MM.1S (cell line): ENCODE measurements around the gene GCGR.

ENCODE experiments used
- DNase-seq: peaks from one replicate; pipeline ENCODE4 v3.0.0-alpha.2; 2015
- H2AFZ ChIP-seq: fragments of 300-600 bp; sonication (generic); 2 replicates; pipeline ENCODE4 v1.6.0; 2016; ENCODE audit warnings: antibody characterized with exemption, low read length
- H3F3A ChIP-seq: fragments of 300-600 bp; sonication (generic); 2 replicates; pipeline ENCODE4 v1.6.1; 2016; ENCODE audit warnings: mild to moderate bottlenecking, antibody characterized with exemption, low read length, moderate library complexity, mixed read lengths; ENCODE audit not compliant: insufficient read depth
- H3K27ac ChIP-seq: fragments of 300-600 bp; sonication (generic); 2 replicates; pipeline ENCODE4 v1.5.1; 2016; ENCODE audit warnings: mild to moderate bottlenecking, low read length
- H3K27me3 ChIP-seq: fragments of 300-600 bp; sonication (generic); replicated peaks from 2 replicates; pipeline ENCODE4 v1.6.0; 2016; ENCODE audit warnings: low read length; ENCODE audit not compliant: insufficient read depth
- H3K36me3 ChIP-seq: fragments of 300-600 bp; sonication (generic); replicated peaks from 2 replicates; pipeline ENCODE4 v1.6.1; 2016; ENCODE audit warnings: mild to moderate bottlenecking, low read length, mixed read lengths; ENCODE audit not compliant: insufficient read depth
- H3K4me1 ChIP-seq: fragments of 300-600 bp; sonication (generic); 2 replicates; pipeline ENCODE4 v1.6.1; 2016; ENCODE audit warnings: low read length, mixed read lengths
- H3K4me2 ChIP-seq: fragments of 300-600 bp; sonication (generic); 2 replicates; pipeline ENCODE4 v1.6.0; 2016; ENCODE audit warnings: low read depth, low read length
- H3K4me3 ChIP-seq: fragments of 300-600 bp; sonication (generic); 2 replicates; pipeline ENCODE4 v1.5.1; 2016; ENCODE audit warnings: low read length, mixed read lengths
- H3K79me2 ChIP-seq: fragments of 300-600 bp; sonication (generic); 2 replicates; pipeline ENCODE4 v1.6.1; 2016; ENCODE audit warnings: mixed run types, low read length, mixed read lengths
- H3K9ac ChIP-seq: fragments of 300-600 bp; sonication (generic); 2 replicates; pipeline ENCODE4 v1.6.1; 2016; ENCODE audit warnings: low read length, mixed read lengths
- H3K9me2 ChIP-seq: fragments of 300-600 bp; sonication (generic); replicated peaks from 2 replicates; pipeline ENCODE4 v1.6.1; 2016; ENCODE audit warnings: mild to moderate bottlenecking, low read length, mixed read lengths; ENCODE audit not compliant: insufficient read depth
- H3K9me3 ChIP-seq: fragments of 300-600 bp; sonication (generic); replicated peaks from 2 replicates; pipeline ENCODE4 v1.6.1; 2016; ENCODE audit warnings: mild to moderate bottlenecking, low read length, mixed read lengths; ENCODE audit not compliant: insufficient read depth
- H4K20me1 ChIP-seq: fragments of 300-600 bp; sonication (generic); 2 replicates; pipeline ENCODE4 v1.6.1; 2016; ENCODE audit warnings: mild to moderate bottlenecking, low read length, moderate library complexity, mixed read lengths; ENCODE audit not compliant: insufficient read depth
- EZH2 ChIP-seq: fragments of 300-600 bp; sonication (generic); optimal IDR thresholded peaks from 2 replicates; pipeline ENCODE3; 2017; ENCODE audit warnings: low read depth, mild to moderate bottlenecking, antibody characterized with exemption, low read length, mixed read lengths
- EZH2phosphoT487 ChIP-seq: fragments of 300-600 bp; sonication (generic); IDR thresholded peaks from 2 replicates; pipeline ENCODE4 v1.6.1; 2018; ENCODE audit warnings: antibody characterized with exemption, low read length
- TF ChIP-seq, protein P1 (sequence below): fragments of 300-600 bp; sonication (generic); IDR thresholded peaks from 2 replicates; pipeline ENCODE4 v1.5.1; 2016; ENCODE audit warnings: antibody characterized with exemption, low read length, mixed read lengths

Gene GCGR

DNA sequence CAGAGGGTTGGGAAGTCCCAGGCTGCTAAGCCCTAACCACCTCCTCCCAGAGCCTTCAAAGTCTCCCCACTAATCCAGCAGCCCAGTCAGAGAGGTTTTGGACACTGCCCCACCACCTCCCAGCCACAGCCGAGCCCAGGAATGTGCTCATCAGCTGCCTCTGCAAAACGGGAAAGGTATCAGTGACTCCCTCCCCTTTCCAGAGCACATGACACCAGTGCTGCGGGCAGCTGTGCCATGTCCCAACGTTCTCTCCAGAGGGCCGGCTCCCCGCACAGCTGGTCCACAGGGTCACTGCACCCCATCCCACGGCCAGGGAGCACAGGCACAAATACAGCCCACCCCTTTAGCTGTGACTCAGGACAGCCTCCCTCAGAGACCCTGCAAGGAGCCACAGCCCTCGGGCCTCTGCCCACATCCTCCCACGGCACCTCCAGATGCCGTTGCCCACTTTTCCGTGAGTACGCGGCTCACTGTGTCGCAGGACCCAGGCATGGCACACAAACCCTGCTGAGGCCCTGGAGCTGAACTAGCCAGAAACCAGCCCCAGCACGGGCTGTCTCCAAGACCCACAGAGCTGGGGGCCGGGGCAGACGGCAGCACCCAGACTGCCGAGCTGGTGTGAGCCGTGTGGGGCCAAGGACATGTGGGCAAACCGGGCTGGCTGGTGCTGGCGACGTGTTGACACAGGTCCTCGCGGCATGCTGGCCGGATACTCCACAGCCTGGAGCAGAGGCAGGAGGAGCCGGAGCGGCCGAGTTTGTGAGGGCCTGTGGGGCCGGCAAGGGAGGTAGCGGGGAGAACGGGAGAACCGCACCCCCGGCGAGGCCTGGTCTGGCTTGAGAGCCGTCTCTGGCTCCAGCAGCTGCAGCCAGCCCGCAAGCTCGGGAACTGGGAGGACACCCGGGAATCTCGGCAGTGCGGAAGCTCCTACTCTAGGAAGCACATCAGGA, 37.2 kb downstream of the GCGR start:
- no peak for DNase-seq
- no peaks in the 10 kb centered on the region; the same call in 1 of the 2 replicates for H3K27me3 ChIP-seq
- no peaks in the 10 kb centered on the region for H3K9me2 ChIP-seq
- H3K9ac ChIP-seq, result no peak overlapping the region
- no peaks in the 10 kb centered on the region for H3K79me2 ChIP-seq
- no peak overlapping the region for H3K4me2 ChIP-seq
- H3K27ac ChIP-seq, result no peak overlapping the region
- H2AFZ ChIP-seq, result no peak overlapping the region
- H4K20me1 ChIP-seq, result no peaks in the 10 kb centered on the region; the same call in 1 of the 2 replicates
- no peaks in the 10 kb centered on the region for H3K9me3 ChIP-seq
- H3K4me3 ChIP-seq, result no peak overlapping the region
- H3K36me3 ChIP-seq, result peaks cover 11% of the 10 kb centered on the region; the same call in 1 of the 2 replicates
- TF ChIP-seq EZH2 (no peak), EZH2phosphoT487 (no peak)
- TF ChIP-seq, protein P1, sequence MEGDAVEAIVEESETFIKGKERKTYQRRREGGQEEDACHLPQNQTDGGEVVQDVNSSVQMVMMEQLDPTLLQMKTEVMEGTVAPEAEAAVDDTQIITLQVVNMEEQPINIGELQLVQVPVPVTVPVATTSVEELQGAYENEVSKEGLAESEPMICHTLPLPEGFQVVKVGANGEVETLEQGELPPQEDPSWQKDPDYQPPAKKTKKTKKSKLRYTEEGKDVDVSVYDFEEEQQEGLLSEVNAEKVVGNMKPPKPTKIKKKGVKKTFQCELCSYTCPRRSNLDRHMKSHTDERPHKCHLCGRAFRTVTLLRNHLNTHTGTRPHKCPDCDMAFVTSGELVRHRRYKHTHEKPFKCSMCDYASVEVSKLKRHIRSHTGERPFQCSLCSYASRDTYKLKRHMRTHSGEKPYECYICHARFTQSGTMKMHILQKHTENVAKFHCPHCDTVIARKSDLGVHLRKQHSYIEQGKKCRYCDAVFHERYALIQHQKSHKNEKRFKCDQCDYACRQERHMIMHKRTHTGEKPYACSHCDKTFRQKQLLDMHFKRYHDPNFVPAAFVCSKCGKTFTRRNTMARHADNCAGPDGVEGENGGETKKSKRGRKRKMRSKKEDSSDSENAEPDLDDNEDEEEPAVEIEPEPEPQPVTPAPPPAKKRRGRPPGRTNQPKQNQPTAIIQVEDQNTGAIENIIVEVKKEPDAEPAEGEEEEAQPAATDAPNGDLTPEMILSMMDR, result no peak
- H3F3A ChIP-seq, result 0 out of 2 replicates have a peak, but pooled peaks cover 9% of the 10 kb centered on the region
- H3K4me1 ChIP-seq, result no peaks in the 10 kb centered on the region

DNA sequence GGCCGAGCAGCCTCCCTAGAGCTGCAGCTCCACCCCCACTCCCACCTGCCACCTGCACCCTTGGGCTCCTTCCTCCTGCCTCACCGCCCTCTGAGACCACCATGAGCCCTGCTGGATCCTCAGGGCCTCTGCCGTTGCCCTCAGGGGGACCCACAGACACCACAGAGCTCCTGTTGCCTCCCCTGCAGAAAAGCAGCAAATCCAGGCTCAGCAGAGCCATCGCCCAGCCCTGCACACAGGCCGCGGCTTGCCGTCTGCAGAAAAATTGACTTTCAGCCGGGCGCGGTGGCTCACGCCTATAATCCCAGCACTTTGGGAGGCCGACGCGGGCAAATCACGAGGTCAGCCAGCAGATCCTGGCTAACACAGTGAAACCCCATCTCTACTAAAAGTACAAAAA, 37.9 kb downstream of the GCGR start:
- Histone ChIP-seq H3K4me2 (no peak overlapping the region), H3K79me2 (no peaks in the 10 kb centered on the region), H3K9me2 (no peaks in the 10 kb centered on the region), H3K27me3 (no peaks in the 10 kb centered on the region; the same call in 1 of the 2 replicates), H3K9me3 (no peaks in the 10 kb centered on the region), H4K20me1 (no peaks in the 10 kb centered on the region; the same call in 1 of the 2 replicates), H3K9ac (no peak overlapping the region), H3F3A (peaks cover 10% of the 10 kb centered on the region; the same call in 1 of the 2 replicates), H3K36me3 (peaks cover 11% of the 10 kb centered on the region; the same call in 1 of the 2 replicates), H3K27ac (no peak overlapping the region), H2AFZ (no peak overlapping the region), H3K4me3 (no peak overlapping the region), H3K4me1 (no peaks in the 10 kb centered on the region)
- TF ChIP-seq, protein P1, result no peak
- TF ChIP-seq EZH2, result no peak
- no peak for DNase-seq

DNA sequence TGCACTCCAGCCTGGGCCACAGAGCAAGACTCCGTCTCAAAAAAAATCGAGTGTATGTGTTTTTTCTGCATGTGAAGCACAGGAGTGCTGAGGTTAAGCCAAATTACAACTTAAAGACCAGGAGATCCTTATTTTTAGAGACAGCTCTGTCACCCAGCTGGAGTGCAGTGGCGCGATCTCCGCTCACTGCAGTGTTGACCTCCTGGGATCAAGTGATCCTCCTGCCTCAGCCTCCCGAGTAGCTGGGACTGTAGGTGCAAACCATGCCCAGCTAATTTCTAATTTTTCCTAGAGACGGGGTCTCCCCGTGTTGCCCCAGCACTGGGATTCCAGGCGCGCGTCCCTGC, 38.4 kb downstream of the GCGR start:
- no peak overlapping the region for H3K4me3 ChIP-seq
- H3K79me2 ChIP-seq, result peaks cover 5% of the 10 kb centered on the region; the same call in 1 of the 2 replicates
- no peaks in the 10 kb centered on the region for H3K9me2 ChIP-seq
- no peaks in the 10 kb centered on the region; the same call in 1 of the 2 replicates for H3K27me3 ChIP-seq
- H3K9me3 ChIP-seq, result no peaks in the 10 kb centered on the region
- peaks cover 14% of the 10 kb centered on the region; the same call in 1 of the 2 replicates for H3F3A ChIP-seq
- no peak for DNase-seq
- no peaks in the 10 kb centered on the region for H3K4me1 ChIP-seq
- TF ChIP-seq, protein P1, result no peak
- TF ChIP-seq EZH2 (no peak), EZH2phosphoT487 (no peak)
- no peak overlapping the region for H3K27ac ChIP-seq
- H3K36me3 ChIP-seq, result peaks cover 14% of the 10 kb centered on the region; the same call in 1 of the 2 replicates
- H3K9ac ChIP-seq, result no peak overlapping the region
- H2AFZ ChIP-seq, result no peak overlapping the region
- H4K20me1 ChIP-seq, result no peaks in the 10 kb centered on the region; the same call in 1 of the 2 replicates
- no peak overlapping the region for H3K4me2 ChIP-seq
